Psoas muscle (tissue), 8 donors: ENCODE data around the gene SIGLEC10. TPM values are rescaled to one million over a fixed set of nuclear protein-coding genes. Genes with fewer than 3 reads are reported as not detected.
A peak's percentile ranks its signal among the peaks of the same experiment; 100 is the strongest.

Experiments used
- ATAC-seq, 4 donors: fragments of 200-7000 bp; cut with Tn5 transposase; one replicate each; pipeline ENCODE4 v1.9.1; 2020; ENCODE audit warnings: moderate library complexity in 3 of 4, mild to moderate bottlenecking in 2 of 4
- DNase-seq, 2 donors: peaks; one replicate each; pipeline ENCODE4 v3.0.0-alpha.2; 2020
- H3K27ac ChIP-seq: fragments of 200-600 bp; one replicate; pipeline ENCODE4 v1.8.0; 2022
- H3K27me3 ChIP-seq, 3 donors: fragments of 200-600 bp in 1 of 3; one replicate each; pipeline versions ENCODE4 v1.6.1 to v1.8.0; 2013 to 2022; ENCODE audit warnings: low read length in 2 of 3, mild to moderate bottlenecking in 2 of 3, moderate library complexity in 1 of 3; ENCODE audit not compliant: insufficient read depth in 3 of 3
- H3K36me3 ChIP-seq, 2 donors: fragments of 200-600 bp in 1 of 2; one replicate each; pipeline versions ENCODE4 v1.6.1 to v1.8.0; 2013 to 2022; ENCODE audit warnings: low read depth in 1 of 2, mild to moderate bottlenecking in 1 of 2, moderate library complexity in 1 of 2; ENCODE audit not compliant: insufficient read depth in 1 of 2
- H3K4me1 ChIP-seq: fragments of 200-600 bp; one replicate; pipeline ENCODE4 v1.8.0; 2022
- H3K4me3 ChIP-seq: fragments of 200-600 bp; one replicate; pipeline ENCODE4 v1.8.0; 2022; ENCODE audit warnings: mild to moderate bottlenecking
- H3K9me3 ChIP-seq: fragments of 200-600 bp; one replicate; pipeline ENCODE4 v1.8.0; 2022
- WGBS, 3 donors: extraction: QIAGEN DNeasy Blood & Tissue Kit; methylation state at CpG; one replicate each; pipeline versions ENCODE4 v1.1.6 to v1.1.7; 2013; 5-methylcytosine and 5-hydroxymethylcytosine counted together
- intact Hi-C, 2 donors: fragments of 100-400 bp; cut with DNase I; formaldehyde crosslinking; loops; one replicate each; pipeline versions ENCODE4 v1.11.0 to v1.14.2; 2022
- polyA plus RNA-seq, 3 donors: library from polyadenylated mRNA; stranded (reverse); fragments of 200-250 nt; gene quantifications; one replicate each; pipeline ENCODE4 v1.2.3, GENCODE V29; 2013
- total RNA-seq, 4 donors: library from RNA; stranded (reverse); fragmentation: NEBNext Ultra II Directional in 2 of 4; extraction: Animal tissue kit (Norgen Biotek cat#: 25700) in 2 of 4; gene quantifications; one replicate each; pipeline versions ENCODE4 v1.2.1 to v1.2.4, GENCODE V29; 2021 to 2023
- TF ChIP-seq, protein P1 (sequence below): fragments of 200-600 bp; IDR thresholded peaks from one replicate; pipeline ENCODE4 v1.8.0; 2022; ENCODE audit warnings: antibody characterized with exemption
- donor health status: healthy with polysubstance abuse.
- donor health status: DM: no; HTN: no; CAD: no; lungs with moderate emphysema.
- donor health status: Bipolar disorder and iron deficiency.
- donor health status: healthy.
- donor health status: DM: yes; HTN: yes; CAD: no.
- donor health status: DM: no; HTN: no; CAD: no.
- donor health status: DM: no; HTN: no; CAD: no.
- donor health status: DM: yes; HTN: yes; CAD: no.

Gene SIGLEC10
- total and polyA plus RNA-seq, 7 donors: 0.09 to 1.1 (median 0.73) TPM

- DNase-seq (no peak), ATAC-seq (no peak)
- 87 to 93% (median 91%) methylated on average over 9 of the region's 9 CpGs for WGBS, 3 donors
- no peak overlapping the region for H3K4me3 ChIP-seq
- H3K9me3 ChIP-seq: no peaks in the 10 kb centered on the region
- TF ChIP-seq, protein P1, sequence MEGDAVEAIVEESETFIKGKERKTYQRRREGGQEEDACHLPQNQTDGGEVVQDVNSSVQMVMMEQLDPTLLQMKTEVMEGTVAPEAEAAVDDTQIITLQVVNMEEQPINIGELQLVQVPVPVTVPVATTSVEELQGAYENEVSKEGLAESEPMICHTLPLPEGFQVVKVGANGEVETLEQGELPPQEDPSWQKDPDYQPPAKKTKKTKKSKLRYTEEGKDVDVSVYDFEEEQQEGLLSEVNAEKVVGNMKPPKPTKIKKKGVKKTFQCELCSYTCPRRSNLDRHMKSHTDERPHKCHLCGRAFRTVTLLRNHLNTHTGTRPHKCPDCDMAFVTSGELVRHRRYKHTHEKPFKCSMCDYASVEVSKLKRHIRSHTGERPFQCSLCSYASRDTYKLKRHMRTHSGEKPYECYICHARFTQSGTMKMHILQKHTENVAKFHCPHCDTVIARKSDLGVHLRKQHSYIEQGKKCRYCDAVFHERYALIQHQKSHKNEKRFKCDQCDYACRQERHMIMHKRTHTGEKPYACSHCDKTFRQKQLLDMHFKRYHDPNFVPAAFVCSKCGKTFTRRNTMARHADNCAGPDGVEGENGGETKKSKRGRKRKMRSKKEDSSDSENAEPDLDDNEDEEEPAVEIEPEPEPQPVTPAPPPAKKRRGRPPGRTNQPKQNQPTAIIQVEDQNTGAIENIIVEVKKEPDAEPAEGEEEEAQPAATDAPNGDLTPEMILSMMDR: no peak
- H3K36me3 ChIP-seq: no peaks in the 10 kb centered on the region
- H3K4me1 ChIP-seq: no peaks in the 10 kb centered on the region
- no peak overlapping the region for H3K27ac ChIP-seq
- H3K27me3 ChIP-seq: peaks cover 0 to 4% (median 0%) of the 10 kb centered on the region in 3 donors
- intact Hi-C loops: no loop called here
Observed at GRCh38 chr19:51380379-51380778, 37.1 kb downstream of the SIGLEC10 start.

GRCh38 chr19:51377422-51377821 is 40.0 kb downstream of the SIGLEC10 start:
- no peaks in the 10 kb centered on the region for H3K4me1 ChIP-seq
- TF ChIP-seq, protein P1: no peak
- intact Hi-C loops: no loop called here
- peaks cover 0 to 4% (median 0%) of the 10 kb centered on the region in 3 donors for H3K27me3 ChIP-seq
- H3K4me3 ChIP-seq: no peak overlapping the region
- ATAC-seq (no peak), DNase-seq (no peak)
- H3K9me3 ChIP-seq: no peaks in the 10 kb centered on the region
- no peak overlapping the region for H3K27ac ChIP-seq
- H3K36me3 ChIP-seq: no peaks in the 10 kb centered on the region
- WGBS, 3 donors: 46 to 63% (median 53%) methylated on average over 2 of the region's 2 CpGs

- no peak for ATAC-seq
- no peak for DNase-seq
- H3K27ac ChIP-seq: no peak overlapping the region
- whole genome bisulfite sequencing, 3 donors: 72 to 76% (median 76%) methylated on average over 11 of the region's 11 CpGs
- H3K9me3 ChIP-seq: no peaks in the 10 kb centered on the region
- no peak overlapping the region for H3K4me3 ChIP-seq
- H3K36me3 ChIP-seq: no peaks in the 10 kb centered on the region
- intact Hi-C loops: no loop called here
- TF ChIP-seq, protein P1: no peak
- H3K4me1 ChIP-seq: no peaks in the 10 kb centered on the region
- no peaks in the 10 kb centered on the region for H3K27me3 ChIP-seq
Observed at GRCh38 chr19:51375504-51376221, 41.8 kb downstream of the SIGLEC10 start.

- Histone ChIP-seq H3K4me1 (no peaks in the 10 kb centered on the region), H3K27me3 (no peaks in the 10 kb centered on the region), H3K4me3 (no peak within 1 kb of the TSS), H3K27ac (no peak within 1 kb of the TSS), H3K36me3 (no peaks in the 10 kb centered on the region), H3K9me3 (no peaks in the 10 kb centered on the region)
- TF ChIP-seq, protein P1: no peak
- WGBS, 3 donors: 48 to 56% (median 48%) methylated on average over 9 of the region's 9 CpGs
- ATAC-seq (no peak), DNase-seq (peak in 1 of 2 donors; percentile 32)
- intact Hi-C loops: loop anchor here in 1 of 2 donors (2.0 kb wide), 1 partner anchor 22 kb away; no protein-coding TSS in a partner anchor
Observed at GRCh38 chr19:51372649-51373504, 44.6 kb downstream of the SIGLEC10 start, which contains the start of gene NKG7. Gene NKG7, minus strand, starts transcription at chr19:51372654. Its CDS starts 119 bp downstream, at chr19:51372535.
